IgD-negative memory B cell (primary cell): Measurements from ENCODE around the gene TPCN2. TPM values are rescaled to one million over a fixed set of nuclear protein-coding genes. Genes with fewer than 3 reads are reported as not detected.
A peak's percentile ranks its signal among the peaks of the same experiment; 100 is the strongest.

Experiments used
- H3K27ac Mint-ChIP-seq, 3 donors: one replicate each; pipeline ENCODE4 v1.8.0; 2020 to 2022; ENCODE audit warnings: mild to moderate bottlenecking in 3 of 3, mixed read lengths in 3 of 3, moderate library complexity in 1 of 3
- H3K27me3 Mint-ChIP-seq: one replicate; pipeline ENCODE4 v1.8.0; 2021; ENCODE audit warnings: mixed read lengths
- H3K36me3 Mint-ChIP-seq: one replicate; pipeline ENCODE4 v1.8.0; 2020; ENCODE audit warnings: mild to moderate bottlenecking, mixed read lengths
- H3K4me1 Mint-ChIP-seq, 3 donors: one replicate each; pipeline ENCODE4 v1.8.0; 2020 to 2022; ENCODE audit warnings: mixed read lengths in 3 of 3, mild to moderate bottlenecking in 1 of 3
- H3K4me3 Mint-ChIP-seq, 4 donors: one replicate each; pipeline ENCODE4 v1.8.0; 2020 to 2022; ENCODE audit warnings: mild to moderate bottlenecking in 4 of 4, mixed read lengths in 4 of 4, moderate library complexity in 3 of 4
- H3K9me3 Mint-ChIP-seq, 3 donors: one replicate each; pipeline ENCODE4 v1.8.0; 2020 to 2021; ENCODE audit warnings: mixed read lengths in 3 of 3, mild to moderate bottlenecking in 1 of 3
- polyA plus RNA-seq: library from polyadenylated mRNA; unstranded; fragments of 300-500 nt; fragmentation: Illumina TruSeq; gene quantifications from one replicate; pipeline ENCODE4 v1.2.3, GENCODE V29; 2021

The TPCN2 gene
- polyA plus RNA-seq, 1 donor from 2014 or later: 5.7 TPM

DNA sequence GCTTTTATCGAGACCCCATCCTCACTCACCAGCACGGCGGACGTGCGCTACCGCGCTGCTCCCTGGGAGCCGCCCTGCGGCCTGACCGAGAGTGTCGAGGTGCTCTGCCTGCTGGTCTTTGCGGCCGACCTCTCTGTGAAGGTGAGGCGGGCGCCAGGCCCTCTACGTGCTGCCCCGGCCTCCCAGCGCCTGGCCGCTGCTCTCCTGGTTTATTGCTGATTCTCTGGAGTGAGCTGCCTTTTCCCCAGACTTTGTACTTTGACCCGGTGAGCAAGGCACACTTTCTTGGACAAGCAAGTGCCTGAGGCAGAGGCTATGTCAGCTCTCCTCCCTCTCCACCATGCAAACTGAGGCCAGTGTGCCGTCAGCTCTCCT lies 6.5 kb downstream of the TPCN2 start:
- Mint-ChIP-seq H3K4me1 (peaks cover 23 to 36% (median 32%) of the 10 kb centered on the region in 3 donors), H3K4me3 (peak overlapping the region in 2 of 4 donors; percentile 55 to 94), H3K27me3 (peaks cover 3% of the 10 kb centered on the region), H3K9me3 (no peaks in the 10 kb centered on the region), H3K36me3 (peaks cover 2% of the 10 kb centered on the region), H3K27ac (peak overlapping the region in 2 of 3 donors; percentile 86 to 93)

DNA sequence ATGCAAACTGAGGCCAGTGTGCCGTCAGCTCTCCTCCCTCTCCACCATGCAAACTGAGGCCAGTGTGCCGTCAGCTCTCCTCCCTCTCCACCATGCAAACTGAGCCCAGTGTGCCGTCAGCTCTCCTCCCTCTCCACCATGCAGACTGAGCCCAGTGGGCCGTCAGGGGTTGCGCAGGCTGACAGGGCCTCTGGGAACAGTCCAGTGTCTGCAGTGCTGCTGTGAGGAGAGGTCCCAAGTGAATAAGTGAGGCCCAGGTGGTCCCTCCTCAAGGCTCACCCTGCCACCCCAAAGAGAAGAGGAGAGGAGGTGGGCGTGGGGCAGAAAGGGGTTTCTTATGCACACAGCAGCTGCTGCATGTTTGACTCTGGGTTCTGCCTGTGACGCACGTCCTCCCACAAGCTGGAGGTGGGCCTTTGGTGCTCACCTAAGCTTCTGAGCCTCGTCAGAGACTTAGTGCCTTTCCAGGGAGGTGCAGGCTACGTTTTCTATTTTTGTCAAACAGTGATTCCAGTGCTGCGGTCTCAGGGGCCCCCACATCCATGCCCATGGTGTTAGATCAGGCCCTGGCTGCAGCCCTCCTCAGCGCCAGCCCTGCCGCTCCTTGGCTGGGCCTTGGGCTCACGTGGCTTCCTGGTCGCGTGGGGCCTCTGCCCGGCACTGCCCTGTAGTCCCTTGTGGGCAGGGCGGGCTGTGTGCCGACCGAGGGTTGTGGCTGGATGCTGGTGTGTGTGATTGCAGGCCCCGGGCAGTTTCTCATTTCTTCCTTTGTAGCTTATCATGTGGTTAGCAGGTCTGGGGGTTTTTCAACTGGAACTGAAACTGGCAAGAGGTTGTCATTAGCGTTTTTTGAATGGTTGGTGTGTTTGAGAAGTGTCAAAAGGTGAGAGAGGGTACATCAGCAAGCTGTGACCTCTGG lies 7.1 kb downstream of the TPCN2 start:
- peaks cover 19 to 38% (median 30%) of the 10 kb centered on the region in 3 donors for H3K4me1 Mint-ChIP-seq
- H3K27ac Mint-ChIP-seq: peak overlapping the region; percentile 86 to 97 (median 93)
- no peaks in the 10 kb centered on the region for H3K9me3 Mint-ChIP-seq
- peak overlapping the region; percentile 41 to 94 (median 55) for H3K4me3 Mint-ChIP-seq
- H3K27me3 Mint-ChIP-seq: peaks cover 3% of the 10 kb centered on the region
- peaks cover 2% of the 10 kb centered on the region for H3K36me3 Mint-ChIP-seq

DNA sequence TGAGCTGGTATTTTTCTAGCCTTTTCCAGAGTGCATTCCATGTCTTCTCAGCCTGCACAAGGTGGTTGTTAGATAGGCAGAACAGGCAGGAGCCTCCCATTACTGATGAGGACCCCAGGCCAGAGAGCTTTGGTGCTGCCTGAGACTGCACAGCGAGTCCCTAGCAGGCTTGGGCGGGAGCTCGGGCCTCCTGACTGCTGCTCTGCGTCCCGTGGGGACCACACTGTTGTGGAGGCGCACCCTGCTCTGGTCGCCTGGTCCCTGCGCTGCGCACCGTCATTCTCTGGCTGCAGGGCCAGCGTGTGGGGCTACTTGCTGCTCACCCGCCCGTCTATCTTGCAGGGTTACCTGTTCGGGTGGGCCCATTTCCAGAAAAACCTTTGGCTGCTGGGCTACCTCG lies 8.5 kb downstream of the TPCN2 start:
- peaks cover 2% of the 10 kb centered on the region for H3K36me3 Mint-ChIP-seq
- no peaks in the 10 kb centered on the region for H3K9me3 Mint-ChIP-seq
- peaks cover 8 to 28% (median 18%) of the 10 kb centered on the region in 3 donors for H3K4me1 Mint-ChIP-seq
- H3K4me3 Mint-ChIP-seq: peak overlapping the region in 1 of 4 donors; percentile 51
- H3K27me3 Mint-ChIP-seq: no peaks in the 10 kb centered on the region
- H3K27ac Mint-ChIP-seq: peak overlapping the region in 2 of 3 donors; percentile 46 to 93

DNA sequence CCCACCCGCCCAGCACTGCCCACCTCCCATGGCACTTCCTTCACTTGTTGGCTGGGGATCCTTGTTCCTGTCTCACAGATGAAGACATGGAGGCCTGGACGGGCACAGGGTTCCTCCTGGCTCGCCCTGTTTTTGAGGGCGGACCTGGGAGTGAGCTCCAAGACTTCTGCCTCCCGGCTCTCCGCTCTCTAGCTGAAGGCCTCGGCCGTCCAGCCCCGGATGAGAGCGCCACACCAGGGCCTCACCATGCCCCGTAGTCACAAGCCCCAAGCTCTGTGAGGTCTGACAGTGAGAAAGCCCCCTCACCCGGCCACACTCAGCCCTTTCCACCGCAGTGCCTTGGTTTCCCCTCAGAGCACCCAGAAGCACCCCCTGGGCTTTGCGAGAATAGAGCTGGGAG lies 9.1 kb downstream of the TPCN2 start:
- Mint-ChIP-seq H3K36me3 (peaks cover 2% of the 10 kb centered on the region), H3K4me1 (peaks cover 6 to 24% (median 15%) of the 10 kb centered on the region in 3 donors), H3K4me3 (no peak overlapping the region), H3K27ac (peak overlapping the region in 2 of 3 donors; percentile 3 to 93), H3K9me3 (no peaks in the 10 kb centered on the region), H3K27me3 (no peaks in the 10 kb centered on the region)

DNA sequence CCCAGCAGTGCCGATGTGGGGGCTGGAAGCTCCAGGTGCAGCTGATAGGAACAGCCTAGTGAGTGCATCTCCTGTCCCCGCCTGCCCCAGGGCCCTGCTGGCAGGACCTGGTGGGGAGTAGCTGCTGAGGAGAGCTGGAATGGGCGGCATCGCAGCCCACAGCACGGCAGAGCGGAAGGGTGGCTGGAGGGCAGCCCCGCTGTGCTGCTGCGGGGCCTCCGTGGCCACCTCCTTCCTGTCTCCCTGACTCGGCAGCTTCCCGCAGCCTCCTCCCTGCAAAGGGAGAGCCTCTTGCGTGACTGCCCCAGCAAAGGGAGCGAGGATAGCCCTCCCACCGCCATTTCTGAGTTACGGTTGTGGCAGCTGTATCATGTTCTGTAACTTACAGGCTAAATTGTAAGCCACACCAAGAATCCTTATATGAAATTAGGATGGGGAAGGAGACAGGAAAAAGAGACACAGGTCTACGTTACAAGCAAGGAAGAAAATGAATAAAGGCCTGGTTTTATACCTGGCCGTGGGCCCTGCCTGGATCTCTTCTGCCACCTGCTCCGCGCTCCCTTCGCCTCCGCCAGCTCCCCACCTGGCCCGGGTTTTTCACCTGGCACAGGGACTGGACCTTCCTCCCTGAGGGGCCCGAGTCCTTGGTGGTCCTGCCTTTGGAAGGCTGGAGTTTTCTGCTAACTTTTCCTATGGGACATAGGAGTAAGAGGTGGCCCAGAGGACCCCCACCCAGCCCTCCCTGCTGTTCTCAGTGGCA lies 10.0 kb downstream of the TPCN2 start:
- H3K27me3 Mint-ChIP-seq: no peaks in the 10 kb centered on the region
- H3K9me3 Mint-ChIP-seq: no peaks in the 10 kb centered on the region
- peaks cover 2% of the 10 kb centered on the region for H3K36me3 Mint-ChIP-seq
- no peak overlapping the region for H3K27ac Mint-ChIP-seq
- no peak overlapping the region for H3K4me3 Mint-ChIP-seq
- peaks cover 6 to 21% (median 11%) of the 10 kb centered on the region in 3 donors for H3K4me1 Mint-ChIP-seq

DNA sequence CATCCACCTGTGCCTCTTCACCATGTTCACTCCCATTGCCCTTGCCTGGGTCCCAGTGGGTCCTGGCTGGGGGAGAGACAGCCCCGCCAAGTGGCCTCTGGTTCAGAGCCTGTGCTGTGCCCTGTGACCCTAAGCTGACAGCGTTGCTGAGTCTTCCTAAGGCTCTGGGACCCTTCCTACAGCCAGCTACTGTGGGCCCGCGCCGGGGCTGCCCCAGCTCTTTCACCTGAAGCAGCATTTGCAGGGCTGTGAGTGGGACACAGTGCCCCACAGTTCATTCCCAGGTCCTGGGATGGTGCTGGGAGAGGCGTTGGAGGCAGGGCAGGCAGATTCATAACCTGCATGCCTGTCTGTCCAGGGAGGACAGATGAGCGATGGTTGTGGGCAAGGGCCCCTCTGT lies 10.7 kb downstream of the TPCN2 start:
- no peaks in the 10 kb centered on the region for H3K9me3 Mint-ChIP-seq
- no peak overlapping the region for H3K4me3 Mint-ChIP-seq
- H3K27me3 Mint-ChIP-seq: no peaks in the 10 kb centered on the region
- H3K4me1 Mint-ChIP-seq: peaks cover 6 to 20% (median 11%) of the 10 kb centered on the region in 3 donors
- no peak overlapping the region for H3K27ac Mint-ChIP-seq
- H3K36me3 Mint-ChIP-seq: peaks cover 2% of the 10 kb centered on the region

DNA sequence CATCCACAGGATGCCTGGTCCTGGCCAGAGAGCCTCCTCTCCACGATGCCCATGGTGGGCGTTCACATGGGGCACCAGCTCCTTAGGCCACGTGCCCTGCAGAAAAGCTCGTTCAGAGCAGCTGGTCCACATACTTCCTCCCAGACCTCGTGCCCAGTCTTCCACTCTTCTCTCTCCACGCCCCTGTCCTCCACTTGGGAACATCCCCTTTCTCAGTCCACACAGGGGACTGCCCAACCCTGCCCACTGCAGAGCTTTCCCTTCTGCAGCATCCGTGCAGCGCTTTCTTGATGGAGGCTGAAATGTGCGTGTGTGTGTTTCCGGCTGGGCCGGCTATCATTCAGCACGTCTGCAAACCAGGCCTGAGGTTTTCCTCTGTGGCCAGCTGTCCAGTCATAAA lies 11.3 kb downstream of the TPCN2 start:
- peak overlapping the region in 2 of 3 donors; percentile 20 to 57 for H3K27ac Mint-ChIP-seq
- no peaks in the 10 kb centered on the region for H3K27me3 Mint-ChIP-seq
- H3K36me3 Mint-ChIP-seq: peaks cover 2% of the 10 kb centered on the region
- H3K9me3 Mint-ChIP-seq: no peaks in the 10 kb centered on the region
- H3K4me1 Mint-ChIP-seq: peaks cover 6 to 20% (median 9%) of the 10 kb centered on the region in 3 donors
- H3K4me3 Mint-ChIP-seq: peak overlapping the region in 1 of 4 donors; percentile 83

DNA sequence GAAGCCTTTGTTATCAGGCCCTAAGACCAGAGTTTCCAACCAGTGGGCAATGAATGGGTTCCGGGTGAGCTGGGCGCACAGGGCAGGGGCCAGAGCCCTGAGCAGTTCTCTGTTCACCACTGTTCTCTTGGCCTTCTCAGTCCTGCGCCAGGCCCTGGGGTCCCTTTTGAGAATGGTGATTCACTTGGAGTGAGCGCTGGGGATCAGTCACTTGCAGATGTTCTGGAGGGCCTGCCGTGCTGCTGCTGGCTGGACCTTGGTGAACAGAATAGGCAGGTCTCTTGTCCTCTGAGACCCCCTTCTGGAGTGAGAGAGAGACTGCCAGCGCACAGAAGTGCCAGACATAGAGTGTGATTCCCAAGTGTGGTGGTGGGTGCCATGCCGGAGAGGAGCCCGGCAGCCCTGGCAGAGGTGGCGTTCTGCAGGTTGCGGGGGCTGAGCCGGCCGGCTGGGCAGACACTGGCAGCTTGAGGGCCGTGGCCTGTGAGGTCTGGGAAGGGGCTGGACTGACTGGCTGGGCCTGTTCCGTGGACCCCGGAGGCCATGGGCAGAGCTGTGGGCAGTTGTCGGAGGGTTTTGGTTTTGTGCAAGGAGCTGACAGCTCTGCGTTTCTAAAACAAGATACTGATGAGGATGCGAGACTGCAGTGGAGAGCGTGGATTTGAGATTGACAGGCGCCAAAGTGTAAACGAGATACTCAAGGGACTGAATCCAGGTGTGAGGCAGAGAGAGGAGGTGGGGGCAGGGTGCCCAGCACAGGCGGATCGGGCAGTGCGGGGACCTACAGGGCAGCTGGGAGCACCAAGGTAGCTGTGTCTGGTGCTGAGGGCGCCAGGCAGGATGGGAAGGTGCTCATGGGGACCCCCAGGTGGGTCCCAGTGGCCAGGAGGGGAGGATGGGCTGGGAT lies 12.3 kb downstream of the TPCN2 start:
- H3K4me3 Mint-ChIP-seq: no peak overlapping the region
- H3K27me3 Mint-ChIP-seq: no peaks in the 10 kb centered on the region
- H3K36me3 Mint-ChIP-seq: no peaks in the 10 kb centered on the region
- peaks cover 4 to 12% (median 4%) of the 10 kb centered on the region in 3 donors for H3K4me1 Mint-ChIP-seq
- no peaks in the 10 kb centered on the region for H3K9me3 Mint-ChIP-seq
- peak overlapping the region in 2 of 3 donors; percentile 20 to 57 for H3K27ac Mint-ChIP-seq

DNA sequence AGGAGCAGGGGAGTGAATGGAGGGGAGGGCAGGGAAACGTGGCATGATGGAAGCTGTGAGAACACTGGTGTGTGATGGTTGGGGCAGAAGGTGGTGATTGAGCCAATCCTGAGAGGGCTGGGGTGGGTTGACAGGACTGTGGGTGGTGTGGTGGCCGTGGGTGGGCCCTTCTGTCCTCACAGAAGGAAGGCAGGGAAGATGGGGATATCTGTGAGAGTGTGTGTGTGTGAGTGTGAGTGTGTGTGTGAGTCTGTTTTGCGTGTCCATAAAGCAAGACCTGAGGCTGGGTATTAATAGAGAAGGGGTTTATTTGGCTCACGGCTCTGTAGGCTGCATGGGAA lies 13.0 kb downstream of the TPCN2 start:
- H3K27me3 Mint-ChIP-seq: no peaks in the 10 kb centered on the region
- no peaks in the 10 kb centered on the region for H3K36me3 Mint-ChIP-seq
- H3K27ac Mint-ChIP-seq: no peak overlapping the region

DNA sequence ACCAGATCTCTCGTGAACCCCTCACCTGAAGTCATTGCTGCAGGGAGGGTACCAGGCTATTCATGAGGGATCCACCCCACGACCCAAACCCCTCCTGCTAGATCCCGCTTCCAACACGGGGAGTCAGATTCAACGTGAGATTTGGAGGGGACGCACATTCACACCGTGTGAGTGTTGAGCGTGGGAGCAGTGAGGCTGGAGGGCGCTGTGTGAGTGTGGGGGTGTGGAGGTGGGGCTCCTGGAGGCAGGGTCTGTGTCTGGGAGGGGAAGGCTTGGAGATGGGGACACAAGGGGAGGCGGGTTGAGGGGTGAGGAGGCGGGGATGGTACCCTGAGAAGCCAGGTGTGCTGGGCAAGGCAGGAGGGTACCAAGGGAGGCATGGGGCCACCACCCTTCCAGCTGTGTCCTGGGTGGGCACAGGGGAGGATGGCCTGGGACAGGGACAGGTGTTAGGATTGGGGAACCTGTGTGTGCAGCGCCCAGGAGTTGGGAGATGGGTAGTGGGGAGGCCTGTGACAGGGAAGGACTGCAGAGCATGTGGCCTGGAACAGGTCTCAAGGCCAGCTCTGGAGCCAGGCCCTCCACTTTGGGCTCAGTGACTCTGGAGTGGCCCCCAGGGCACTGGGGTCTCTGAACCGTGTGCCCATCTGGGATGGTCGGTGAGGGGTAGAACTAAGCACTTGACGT lies 13.6 kb downstream of the TPCN2 start:
- Mint-ChIP-seq H3K36me3 (no peaks in the 10 kb centered on the region), H3K27ac (no peak overlapping the region), H3K9me3 (no peaks in the 10 kb centered on the region), H3K27me3 (no peaks in the 10 kb centered on the region), H3K4me3 (no peak overlapping the region), H3K4me1 (peaks cover 0 to 5% (median 0%) of the 10 kb centered on the region in 3 donors)

More for the DNA sequence above, 13.0 kb downstream of the TPCN2 start:
- peaks cover 0 to 7% (median 0%) of the 10 kb centered on the region in 3 donors for H3K4me1 Mint-ChIP-seq
- H3K9me3 Mint-ChIP-seq: no peaks in the 10 kb centered on the region
- no peak overlapping the region for H3K4me3 Mint-ChIP-seq

DNA sequence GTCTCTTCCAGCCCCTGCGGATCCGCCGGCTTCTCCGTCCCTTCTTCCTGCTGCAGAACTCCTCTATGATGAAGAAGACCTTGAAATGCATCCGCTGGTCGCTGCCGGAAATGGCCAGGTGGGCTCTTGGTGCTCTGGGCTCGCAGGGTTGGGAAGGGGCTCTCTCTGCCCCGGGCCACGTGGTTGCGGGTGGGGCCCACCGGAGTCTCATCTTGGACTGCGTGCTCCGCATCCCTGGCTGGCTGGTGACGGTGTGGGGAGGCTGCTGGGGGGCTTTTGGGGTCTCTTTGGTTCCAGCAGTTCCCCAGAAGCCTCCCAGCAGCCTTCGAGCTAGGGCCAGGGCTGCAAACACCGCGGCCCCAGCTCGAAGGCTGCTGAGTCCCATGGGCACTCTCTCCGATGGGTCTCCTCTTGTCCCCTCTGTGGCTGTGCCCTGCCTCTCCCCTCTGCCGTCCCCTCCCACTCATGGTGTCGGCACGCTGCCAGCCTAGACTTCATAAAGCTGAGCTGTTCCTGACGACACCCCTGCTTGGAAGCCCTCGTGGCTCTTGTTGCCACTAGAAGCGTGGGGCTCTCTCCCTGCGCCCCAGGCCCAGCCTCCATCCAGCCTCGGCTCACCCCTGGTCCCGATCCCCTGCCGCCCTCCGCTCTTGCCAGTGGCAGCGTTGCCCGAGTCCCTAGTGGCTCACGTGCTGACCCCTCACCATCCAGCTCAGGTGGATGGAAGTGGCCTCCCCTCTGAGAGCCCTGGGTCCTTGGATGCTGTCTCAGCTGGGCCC lies 14.3 kb downstream of the TPCN2 start:
- Mint-ChIP-seq H3K27me3 (no peaks in the 10 kb centered on the region), H3K9me3 (no peaks in the 10 kb centered on the region), H3K4me1 (peaks cover 0 to 3% (median 0%) of the 10 kb centered on the region in 3 donors), H3K36me3 (no peaks in the 10 kb centered on the region), H3K27ac (no peak overlapping the region), H3K4me3 (no peak overlapping the region)

DNA sequence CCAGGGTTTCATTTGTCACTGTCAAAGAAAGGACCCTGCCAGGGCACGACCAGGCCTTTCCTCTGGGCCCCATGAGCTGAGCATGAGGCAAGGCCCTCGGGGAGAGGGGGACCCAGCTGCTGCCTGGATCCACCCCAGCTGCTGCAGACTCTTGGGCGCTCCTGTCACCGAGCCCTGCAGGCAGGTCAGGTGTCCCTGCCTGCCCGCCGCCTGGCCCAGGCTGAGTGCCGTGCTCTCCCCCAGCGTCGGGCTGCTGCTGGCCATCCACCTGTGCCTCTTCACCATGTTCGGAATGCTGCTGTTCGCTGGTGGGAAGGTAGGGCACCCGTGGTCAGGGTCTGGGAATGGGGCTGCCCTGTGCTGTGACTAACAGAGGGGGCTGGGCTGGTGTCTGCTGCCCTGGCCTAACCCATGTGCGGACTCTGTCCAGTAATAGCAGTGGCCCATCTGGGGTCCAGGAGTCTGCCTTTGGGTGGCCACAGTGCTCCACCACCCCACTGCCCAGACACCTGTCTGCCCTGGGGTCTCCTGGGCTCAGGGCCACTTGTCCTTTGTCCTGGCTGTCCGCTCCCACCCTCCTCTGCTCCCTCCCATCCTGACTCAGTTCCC lies 15.0 kb downstream of the TPCN2 start:
- peaks cover 0 to 3% (median 0%) of the 10 kb centered on the region in 3 donors for H3K4me1 Mint-ChIP-seq
- no peaks in the 10 kb centered on the region for H3K36me3 Mint-ChIP-seq
- H3K4me3 Mint-ChIP-seq: no peak overlapping the region
- H3K27ac Mint-ChIP-seq: no peak overlapping the region
- H3K27me3 Mint-ChIP-seq: no peaks in the 10 kb centered on the region
- no peaks in the 10 kb centered on the region for H3K9me3 Mint-ChIP-seq

DNA sequence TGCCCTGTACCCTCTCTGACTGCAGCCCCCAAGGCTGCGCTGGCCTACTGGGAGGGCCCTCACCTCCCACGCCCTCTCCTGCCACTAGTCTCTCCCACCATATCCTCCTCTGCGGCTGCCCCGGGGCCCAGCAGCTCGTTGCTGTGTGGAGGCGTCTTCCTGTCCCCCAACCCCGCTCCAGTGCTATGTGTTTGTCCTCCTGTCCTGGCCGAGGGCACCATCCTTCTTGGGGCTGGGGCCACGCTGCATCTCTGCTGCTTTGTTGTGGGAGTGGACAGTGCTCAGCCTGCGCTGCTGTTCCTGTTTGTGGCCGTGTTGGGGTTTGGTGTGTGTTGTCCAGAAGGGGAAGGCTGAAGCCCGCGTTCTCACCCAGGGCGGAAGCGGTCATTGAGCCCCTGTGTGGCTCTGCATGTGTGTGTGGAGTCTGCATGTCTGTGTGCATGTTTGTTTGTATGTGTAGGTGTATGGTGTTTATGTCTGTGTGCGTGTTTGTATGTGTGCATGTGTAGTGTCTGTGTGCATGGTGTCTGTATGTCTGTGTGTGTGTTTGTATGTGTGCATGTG lies 15.7 kb downstream of the TPCN2 start:
- H3K4me3 Mint-ChIP-seq: no peak overlapping the region
- no peak overlapping the region for H3K27ac Mint-ChIP-seq

More for the DNA sequence above, 15.7 kb downstream of the TPCN2 start:
- H3K4me1 Mint-ChIP-seq: peaks cover 0 to 3% (median 0%) of the 10 kb centered on the region in 3 donors
- no peaks in the 10 kb centered on the region for H3K36me3 Mint-ChIP-seq
- no peaks in the 10 kb centered on the region for H3K27me3 Mint-ChIP-seq
- H3K9me3 Mint-ChIP-seq: no peaks in the 10 kb centered on the region
